SH-SY5Y (cell line): Measurements from ENCODE around the gene CITED4.

ENCODE experiments used
- GATA2 ChIP-seq: IDR thresholded peaks from 2 replicates; pipeline ENCODE4 v1.6.1; 2011; ENCODE audit warnings: mild to moderate bottlenecking, low read depth, low read length
- GATA3 ChIP-seq: IDR thresholded peaks from 2 replicates; pipeline ENCODE4 v1.6.1; 2011; ENCODE audit warnings: low read depth, mild to moderate bottlenecking, low read length, moderate library complexity

GRCh38 chr1:40879482-40880175 lies 17.5 kb upstream of the CITED4 start:
- TF ChIP-seq GATA2 (no peak), GATA3 (no peak)
